NB4 (cell line): ENCODE data around the gene ZNF578.
"Not testable (repeated sequence)": the region's sequence is repeated elsewhere in the genome, so short reads cannot be mapped to it uniquely, and the experiment has no call there.

ENCODE experiments used
- DNase-seq: peaks from one replicate; pipeline ENCODE4 v3.0.0; 2010; ENCODE audit warnings: low read depth
- H3K4me3 ChIP-seq: one replicate; pipeline ENCODE4 v1.5.1; 2011; ENCODE audit warnings: mild to moderate bottlenecking, low read depth, low read length, moderate library complexity
- MYC ChIP-seq: IDR thresholded peaks from 2 replicates; pipeline ENCODE4 v1.6.1; 2011; ENCODE audit warnings: low read depth, low read length
- POLR2A ChIP-seq: IDR thresholded peaks from 2 replicates; pipeline ENCODE4 v1.6.1; 2011; ENCODE audit warnings: mild to moderate bottlenecking; ENCODE audit not compliant: insufficient read length; ENCODE audit errors: extremely low read depth
- TF ChIP-seq, protein P1 (sequence below): IDR thresholded peaks from one replicate; pipeline ENCODE4 v1.5.1; 2012; ENCODE audit warnings: low read depth, low read length
- TF ChIP-seq, protein P2 (sequence below): IDR thresholded peaks from 2 replicates; pipeline ENCODE4 v1.6.1; 2011; ENCODE audit warnings: low read depth, low read length

Gene ZNF578

DNA sequence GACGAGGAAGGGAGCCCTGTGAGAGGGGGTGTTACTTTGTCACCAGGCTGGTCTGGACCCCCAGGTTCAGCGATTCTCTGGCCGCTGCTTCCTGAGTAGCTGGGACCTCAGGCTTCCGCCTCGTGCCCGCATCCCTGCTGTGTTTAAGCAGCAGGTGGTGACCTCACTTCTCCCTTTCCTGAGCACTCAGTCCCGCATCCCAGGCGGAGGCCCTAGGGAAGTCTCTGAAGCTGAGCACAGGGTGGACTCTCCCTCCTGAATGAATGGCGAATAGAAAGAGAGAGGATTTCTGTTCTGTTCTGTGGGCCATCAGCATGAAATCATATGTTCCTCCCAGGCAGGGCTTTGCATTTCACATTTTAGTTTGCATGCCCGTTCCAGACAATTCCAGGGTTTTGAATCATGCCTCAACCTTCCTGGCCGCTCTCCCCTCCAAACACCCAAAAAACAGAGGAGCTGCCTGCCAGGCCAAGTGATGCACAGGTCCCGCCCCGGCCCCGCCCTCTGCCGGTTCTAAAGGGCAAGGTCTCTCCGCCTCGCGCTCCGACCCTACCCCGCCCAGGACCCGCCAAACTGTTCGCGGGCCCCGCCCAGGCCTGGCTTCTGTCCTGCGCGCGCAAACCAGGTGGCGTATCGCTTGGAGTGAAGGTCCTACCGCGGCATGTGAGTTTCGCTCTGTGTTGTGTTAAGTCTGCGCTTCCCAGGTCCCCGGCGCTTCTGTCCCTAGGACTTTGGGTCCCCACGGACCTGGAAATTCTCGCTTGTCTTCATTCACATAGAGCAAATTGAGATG is 39.0 kb downstream of the ZNF578 start:
- DNase-seq = no peak

DNA sequence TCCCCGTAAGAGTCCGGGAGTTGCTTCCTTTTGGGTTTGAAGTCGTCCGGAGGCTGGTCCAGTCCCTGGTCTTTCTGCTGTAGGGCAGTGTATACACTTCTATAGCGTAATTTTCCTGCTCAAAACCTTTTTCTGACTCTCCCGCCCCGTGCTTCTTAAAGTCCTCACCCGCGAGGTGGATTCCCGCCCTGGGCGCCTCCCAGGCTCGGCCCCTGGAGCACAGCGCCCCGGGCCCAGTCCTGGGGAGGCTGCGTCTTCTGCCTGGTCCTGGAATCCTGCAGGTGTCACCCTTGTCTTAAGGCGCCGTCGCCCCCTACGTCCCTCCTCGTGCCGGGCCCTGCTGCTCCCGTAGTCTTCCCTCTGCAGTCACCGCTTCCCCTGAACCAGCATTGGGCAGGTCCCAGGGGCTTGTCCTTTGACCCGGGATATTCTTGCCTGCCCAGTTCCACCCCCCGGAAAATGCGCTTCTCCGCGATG is 39.7 kb downstream of the ZNF578 start:
- no peak overlapping the region for H3K4me3 ChIP-seq
- TF ChIP-seq MYC (no peak), POLR2A (no peak)
- TF ChIP-seq, protein P1, sequence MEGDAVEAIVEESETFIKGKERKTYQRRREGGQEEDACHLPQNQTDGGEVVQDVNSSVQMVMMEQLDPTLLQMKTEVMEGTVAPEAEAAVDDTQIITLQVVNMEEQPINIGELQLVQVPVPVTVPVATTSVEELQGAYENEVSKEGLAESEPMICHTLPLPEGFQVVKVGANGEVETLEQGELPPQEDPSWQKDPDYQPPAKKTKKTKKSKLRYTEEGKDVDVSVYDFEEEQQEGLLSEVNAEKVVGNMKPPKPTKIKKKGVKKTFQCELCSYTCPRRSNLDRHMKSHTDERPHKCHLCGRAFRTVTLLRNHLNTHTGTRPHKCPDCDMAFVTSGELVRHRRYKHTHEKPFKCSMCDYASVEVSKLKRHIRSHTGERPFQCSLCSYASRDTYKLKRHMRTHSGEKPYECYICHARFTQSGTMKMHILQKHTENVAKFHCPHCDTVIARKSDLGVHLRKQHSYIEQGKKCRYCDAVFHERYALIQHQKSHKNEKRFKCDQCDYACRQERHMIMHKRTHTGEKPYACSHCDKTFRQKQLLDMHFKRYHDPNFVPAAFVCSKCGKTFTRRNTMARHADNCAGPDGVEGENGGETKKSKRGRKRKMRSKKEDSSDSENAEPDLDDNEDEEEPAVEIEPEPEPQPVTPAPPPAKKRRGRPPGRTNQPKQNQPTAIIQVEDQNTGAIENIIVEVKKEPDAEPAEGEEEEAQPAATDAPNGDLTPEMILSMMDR = no peak
- TF ChIP-seq, protein P2, sequence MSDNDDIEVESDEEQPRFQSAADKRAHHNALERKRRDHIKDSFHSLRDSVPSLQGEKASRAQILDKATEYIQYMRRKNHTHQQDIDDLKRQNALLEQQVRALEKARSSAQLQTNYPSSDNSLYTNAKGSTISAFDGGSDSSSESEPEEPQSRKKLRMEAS = no peak
- DNase-seq = no peak

More for the DNA sequence above, 39.0 kb downstream of the ZNF578 start:
- TF ChIP-seq, protein P2 = no peak
- TF ChIP-seq MYC = no peak
- TF ChIP-seq, protein P1 = no peak
- no peak for TF ChIP-seq POLR2A
- H3K4me3 ChIP-seq = no peak overlapping the region

DNA sequence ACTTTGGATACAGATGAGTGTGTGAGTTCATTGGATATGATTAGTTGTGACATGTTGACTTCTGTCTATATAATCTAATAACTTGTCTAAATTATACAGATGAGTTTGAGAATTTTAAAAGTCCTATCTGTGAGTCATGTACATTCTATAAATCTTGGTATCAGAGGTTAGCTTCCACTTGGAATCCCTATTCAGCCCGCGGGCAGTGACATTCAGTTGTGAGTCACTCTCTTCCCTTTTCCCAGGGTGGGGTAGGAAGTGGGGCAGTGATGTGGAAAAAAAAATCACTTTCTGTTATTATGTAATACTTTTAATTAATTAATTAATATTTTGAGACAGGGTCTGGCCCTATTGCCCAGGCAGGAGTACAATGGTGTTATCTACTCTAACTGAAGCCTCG is 41.2 kb downstream of the ZNF578 start:
- TF ChIP-seq MYC (no peak), POLR2A (no peak)
- TF ChIP-seq, protein P1 = no peak
- TF ChIP-seq, protein P2 = no peak
- H3K4me3 ChIP-seq = no peak overlapping the region
- DNase-seq = no peak

DNA sequence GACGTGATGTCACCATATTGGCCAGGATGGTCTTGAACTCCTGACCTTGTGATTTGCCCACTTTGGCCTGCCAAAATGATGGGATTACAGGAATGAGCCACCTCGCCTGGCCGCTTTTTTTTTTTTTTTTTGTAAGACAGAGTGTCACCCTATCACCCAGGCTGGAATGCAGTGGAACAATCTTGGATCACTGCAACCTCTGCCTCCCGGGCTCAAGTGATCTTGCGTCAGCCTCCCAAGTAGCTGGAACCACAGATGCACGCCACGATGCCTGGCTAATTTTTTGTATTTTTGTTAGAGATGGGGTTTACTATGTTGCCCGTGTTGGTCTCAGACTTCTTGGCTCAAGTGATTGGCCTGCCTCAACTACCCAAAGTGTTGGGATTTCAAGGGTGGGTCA is 45.2 kb downstream of the ZNF578 start:
- H3K4me3 ChIP-seq = no peak overlapping the region
- TF ChIP-seq, protein P2 = no peak
- TF ChIP-seq POLR2A = no peak
- TF ChIP-seq, protein P1 = no peak
- no peak for DNase-seq

DNA sequence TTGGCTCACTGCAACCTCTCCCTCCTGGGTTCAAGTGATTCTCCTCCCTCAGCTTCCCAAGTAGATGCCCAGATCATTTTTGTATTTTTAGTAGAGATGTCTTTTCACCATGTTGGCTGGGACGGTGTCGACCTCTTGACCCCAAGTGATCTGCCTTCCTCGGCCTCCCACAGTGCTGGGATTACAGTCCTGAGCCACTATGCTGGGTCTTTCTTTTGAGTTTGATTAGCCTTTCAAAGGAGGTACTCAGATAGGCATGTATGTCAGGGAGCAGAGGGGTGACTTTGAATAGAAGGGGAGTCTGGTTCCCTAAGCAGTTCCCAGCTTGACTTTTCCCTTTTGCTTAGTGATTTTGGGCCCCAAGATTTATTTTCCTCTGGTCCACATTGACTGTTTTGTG is 47.1 kb downstream of the ZNF578 start:
- DNase-seq, H3K4me3 ChIP-seq: not testable (repeated sequence)

DNA sequence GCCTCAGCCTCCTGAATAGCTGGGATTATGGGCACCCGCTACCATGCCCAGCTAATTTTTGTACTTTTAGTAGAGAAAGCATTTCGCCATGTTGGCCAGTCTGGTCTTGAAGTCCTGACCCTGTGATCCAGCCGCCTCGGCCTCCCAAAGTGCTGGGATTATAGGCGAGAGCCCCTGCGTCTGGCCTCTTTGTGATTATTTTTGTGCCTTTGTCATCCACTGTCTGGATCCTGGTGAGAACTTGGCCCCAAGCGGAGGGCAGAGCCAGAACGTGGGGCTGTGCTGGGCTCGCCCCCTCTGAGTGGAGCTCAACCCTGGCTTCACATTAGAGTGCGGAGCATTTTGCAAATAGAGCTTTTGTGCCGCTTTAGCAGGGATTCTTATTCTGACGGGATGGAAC is 47.6 kb downstream of the ZNF578 start:
- not testable (repeated sequence) for DNase-seq, H3K4me3 ChIP-seq

DNA sequence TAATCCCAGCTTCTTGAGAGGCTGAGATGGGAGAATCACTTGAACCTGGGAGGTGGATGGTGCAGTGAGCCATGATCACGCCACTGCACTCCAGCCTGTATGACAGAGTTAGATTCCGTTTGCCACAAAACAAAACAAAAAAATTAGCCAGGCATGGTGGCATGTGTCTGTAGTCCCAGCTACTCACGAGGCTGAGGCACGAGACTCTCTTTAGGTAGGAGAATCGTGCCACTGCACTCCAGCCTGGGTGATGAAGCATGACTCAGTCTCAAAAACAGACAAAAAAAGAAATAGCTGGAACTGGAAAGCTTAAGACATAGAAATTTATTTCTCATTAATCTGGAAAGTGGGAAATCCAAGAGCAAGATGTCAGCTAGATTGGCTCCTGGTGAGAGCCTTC is 53.9 kb downstream of the ZNF578 start:
- TF ChIP-seq, protein P1 = no peak
- no peak for TF ChIP-seq POLR2A
- TF ChIP-seq MYC = no peak
- TF ChIP-seq, protein P2 = no peak
- H3K4me3 ChIP-seq = no peak overlapping the region
- no peak for DNase-seq
